ENCODE measurements around the gene CDR2. TPM values are rescaled to one million over a fixed set of nuclear protein-coding genes. Genes with fewer than 3 reads are reported as not detected.

The CDR2 gene
- total RNA-seq, 1 donor from 2014 or later, result 57.6 TPM

- H3K4me3 ChIP-seq (ENCODE audit: insufficient read depth, low read depth, low read length), result no peak overlapping the region
- peaks cover 49% of the 10 kb centered on the region for H3K79me2 ChIP-seq (ENCODE audit: insufficient read depth, low read length)
- no peaks in the 10 kb centered on the region for H3K36me3 ChIP-seq (ENCODE audit: insufficient read depth, low read length)
- TF ChIP-seq EZH2 (IDR thresholded peaks at IDR 0.05; ENCODE audit: insufficient read depth, low read length), result no peak
- TF ChIP-seq, protein P1, sequence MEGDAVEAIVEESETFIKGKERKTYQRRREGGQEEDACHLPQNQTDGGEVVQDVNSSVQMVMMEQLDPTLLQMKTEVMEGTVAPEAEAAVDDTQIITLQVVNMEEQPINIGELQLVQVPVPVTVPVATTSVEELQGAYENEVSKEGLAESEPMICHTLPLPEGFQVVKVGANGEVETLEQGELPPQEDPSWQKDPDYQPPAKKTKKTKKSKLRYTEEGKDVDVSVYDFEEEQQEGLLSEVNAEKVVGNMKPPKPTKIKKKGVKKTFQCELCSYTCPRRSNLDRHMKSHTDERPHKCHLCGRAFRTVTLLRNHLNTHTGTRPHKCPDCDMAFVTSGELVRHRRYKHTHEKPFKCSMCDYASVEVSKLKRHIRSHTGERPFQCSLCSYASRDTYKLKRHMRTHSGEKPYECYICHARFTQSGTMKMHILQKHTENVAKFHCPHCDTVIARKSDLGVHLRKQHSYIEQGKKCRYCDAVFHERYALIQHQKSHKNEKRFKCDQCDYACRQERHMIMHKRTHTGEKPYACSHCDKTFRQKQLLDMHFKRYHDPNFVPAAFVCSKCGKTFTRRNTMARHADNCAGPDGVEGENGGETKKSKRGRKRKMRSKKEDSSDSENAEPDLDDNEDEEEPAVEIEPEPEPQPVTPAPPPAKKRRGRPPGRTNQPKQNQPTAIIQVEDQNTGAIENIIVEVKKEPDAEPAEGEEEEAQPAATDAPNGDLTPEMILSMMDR (IDR thresholded peaks at IDR 0.05; ENCODE audit: insufficient read depth, low read depth, low read length), result peak; percentile 54
- no peaks in the 10 kb centered on the region for H3K4me1 ChIP-seq (ENCODE audit: insufficient read depth, low read length)
- no peaks in the 10 kb centered on the region for H3K27me3 Mint-ChIP-seq (ENCODE audit: low read depth, unreplicated experiment)
- H3K9ac ChIP-seq (ENCODE audit: low read length), result no peak overlapping the region
- no peaks in the 10 kb centered on the region for H3K9me3 Mint-ChIP-seq (ENCODE audit: unreplicated experiment)
- H2AFZ ChIP-seq (ENCODE audit: low read depth, low read length), result no peak overlapping the region
- peaks cover 58% of the 10 kb centered on the region for H4K20me1 ChIP-seq (ENCODE audit: insufficient read depth, low read length)
- no peak overlapping the region for H3K4me2 ChIP-seq (ENCODE audit: low read length)
- H3K27me3 ChIP-seq (ENCODE audit: insufficient read depth, low read length), result no peaks in the 10 kb centered on the region
- no peaks in the 10 kb centered on the region for H3K9me3 ChIP-seq (ENCODE audit: insufficient read depth, low read depth, low read length)
- H3K27ac Mint-ChIP-seq (ENCODE audit: unreplicated experiment), result no peak overlapping the region
- H3K27ac ChIP-seq (ENCODE audit: low read depth, low read length), result no peak overlapping the region
- peak; percentile 26 for DNase-seq (ENCODE audit: low read depth)
- H3K4me1 Mint-ChIP-seq (ENCODE audit: low read depth, unreplicated experiment), result peaks cover 3% of the 10 kb centered on the region
- peak overlapping the region; percentile 30 for H3K4me3 Mint-ChIP-seq (ENCODE audit: unreplicated experiment)
- H3K36me3 Mint-ChIP-seq (ENCODE audit: low read depth, unreplicated experiment), result peaks cover 6% of the 10 kb centered on the region
- no peak for FAIRE-seq
Observed at GRCh38 chr16:22300427-22301071, 73.9 kb downstream of the CDR2 start.

GRCh38 chr16:22299036-22299435 is 75.4 kb downstream of the CDR2 start:
- Histone ChIP-seq H3K27ac (ENCODE audit: low read depth, low read length) (no peak overlapping the region), H2AFZ (ENCODE audit: low read depth, low read length) (no peak overlapping the region), H3K9me3 (ENCODE audit: insufficient read depth, low read depth, low read length) (no peaks in the 10 kb centered on the region), H3K9ac (ENCODE audit: low read length) (no peak overlapping the region), H4K20me1 (ENCODE audit: insufficient read depth, low read length) (peaks cover 46% of the 10 kb centered on the region), H3K4me1 (ENCODE audit: insufficient read depth, low read length) (no peaks in the 10 kb centered on the region), H3K36me3 (ENCODE audit: insufficient read depth, low read length) (no peaks in the 10 kb centered on the region), H3K27me3 (ENCODE audit: insufficient read depth, low read length) (no peaks in the 10 kb centered on the region), H3K4me2 (ENCODE audit: low read length) (peak overlapping the region; percentile 91), H3K79me2 (ENCODE audit: insufficient read depth, low read length) (peaks cover 45% of the 10 kb centered on the region), H3K4me3 (ENCODE audit: insufficient read depth, low read depth, low read length) (no peak overlapping the region)
- Mint-ChIP-seq H3K27ac (ENCODE audit: unreplicated experiment) (no peak overlapping the region), H3K27me3 (ENCODE audit: low read depth, unreplicated experiment) (no peaks in the 10 kb centered on the region), H3K4me1 (ENCODE audit: low read depth, unreplicated experiment) (peaks cover 3% of the 10 kb centered on the region), H3K4me3 (ENCODE audit: unreplicated experiment) (peak overlapping the region; percentile 51), H3K36me3 (ENCODE audit: low read depth, unreplicated experiment) (peaks cover 2% of the 10 kb centered on the region), H3K9me3 (ENCODE audit: unreplicated experiment) (no peaks in the 10 kb centered on the region)
- FAIRE-seq (no peak), DNase-seq (ENCODE audit: low read depth) (no peak)
- TF ChIP-seq EZH2 (IDR thresholded peaks at IDR 0.05; ENCODE audit: insufficient read depth, low read length), result no peak
- TF ChIP-seq, protein P1 (IDR thresholded peaks at IDR 0.05; ENCODE audit: insufficient read depth, low read depth, low read length), result no peak

Data from astrocyte (in vitro differentiated cells and primary cell).